Hepatocyte (in vitro differentiated cells): ENCODE data around the gene TEX10. TPM values are rescaled to one million over a fixed set of nuclear protein-coding genes. Genes with fewer than 3 reads are reported as not detected.

Experiments used
- DNase-seq: peaks from one replicate; pipeline ENCODE4 v3.0.0-alpha.2; 2016; ENCODE audit warnings: low spot score
- H2AFZ ChIP-seq: fragments of 200-600 bp; sonication (generic); 2 replicates; pipeline ENCODE4 v1.6.0; 2016; ENCODE audit warnings: antibody characterized with exemption, mild to moderate bottlenecking
- H3K27ac ChIP-seq: fragments of 200-600 bp; sonication (generic); 2 replicates; pipeline ENCODE4 v1.5.1; 2016; ENCODE audit warnings: mild to moderate bottlenecking
- H3K27me3 ChIP-seq: fragments of 200-600 bp; sonication (generic); 2 replicates; pipeline ENCODE4 v1.6.1; 2016
- H3K36me3 ChIP-seq: fragments of 200-600 bp; sonication (generic); replicated peaks from 2 replicates; pipeline ENCODE4 v1.5.1; 2016; ENCODE audit warnings: low read depth; ENCODE audit not compliant: insufficient read depth
- H3K4me1 ChIP-seq: fragments of 200-600 bp; sonication (generic); 2 replicates; pipeline ENCODE4 v1.5.1; 2016; ENCODE audit warnings: mild to moderate bottlenecking, moderate library complexity; ENCODE audit not compliant: insufficient read depth
- H3K4me2 ChIP-seq: fragments of 200-600 bp; sonication (generic); 2 replicates; pipeline ENCODE4 v1.6.0; 2016
- H3K4me3 ChIP-seq: fragments of 200-600 bp; sonication (generic); 2 replicates; pipeline ENCODE4 v1.5.1; 2016; ENCODE audit warnings: mild to moderate bottlenecking
- H3K79me2 ChIP-seq: fragments of 200-600 bp; sonication (generic); 2 replicates; pipeline ENCODE4 v1.6.0; 2017; ENCODE audit warnings: mild to moderate bottlenecking
- H3K9me2 ChIP-seq: fragments of 200-600 bp; sonication (generic); replicated peaks from 2 replicates; pipeline ENCODE4 v1.6.0; 2017; ENCODE audit warnings: mild to moderate bottlenecking; ENCODE audit not compliant: insufficient read depth
- H3K9me3 ChIP-seq: fragments of 200-600 bp; sonication (generic); 2 replicates; pipeline ENCODE4 v1.5.1; 2016; ENCODE audit warnings: low read depth, mild to moderate bottlenecking
- H4K20me1 ChIP-seq: fragments of 200-600 bp; sonication (generic); 2 replicates; pipeline ENCODE4 v1.6.0; 2016; ENCODE audit warnings: mild to moderate bottlenecking; ENCODE audit not compliant: insufficient read depth, poor library complexity, severe bottlenecking
- EZH2 ChIP-seq: fragments of 200-600 bp; sonication (generic); IDR thresholded peaks from 2 replicates; pipeline ENCODE4 v1.6.1; 2016; ENCODE audit warnings: antibody characterized with exemption, mild to moderate bottlenecking, borderline replicate concordance
- EZH2phosphoT487 ChIP-seq: fragments of 200-600 bp; sonication (generic); IDR thresholded peaks from one replicate; pipeline ENCODE4 v1.6.1; 2018; ENCODE audit warnings: antibody characterized with exemption, mild to moderate bottlenecking, low read depth, moderate library complexity; ENCODE audit not compliant: unreplicated experiment, severe bottlenecking
- WGBS: methylation state at CpG from one replicate; pipeline ENCODE4 v1.1.6; 2016; ENCODE audit warnings: low lambda C conversion rate; ENCODE audit errors: missing lambda C conversion rate; 5-methylcytosine and 5-hydroxymethylcytosine counted together
- polyA plus RNA-seq: library from polyadenylated mRNA; unstranded; fragments of >200 nt; fragmentation: Nextera tagmentation; extraction: Ambion mirVana; gene quantifications from 2 replicates; pipeline ENCODE4 v1.2.1, GENCODE V29; 2016
- total RNA-seq: library from RNA; depleted of rRNA; stranded (reverse); fragments of >200 nt; gene quantifications from 2 replicates; pipeline ENCODE4 v1.2.3, GENCODE V29; 2014
- TF ChIP-seq, protein P1 (sequence below): fragments of 200-600 bp; sonication (generic); IDR thresholded peaks from 2 replicates; pipeline ENCODE4 v1.5.1; 2016; ENCODE audit warnings: antibody characterized with exemption, mild to moderate bottlenecking; ENCODE audit not compliant: poor library complexity

Gene TEX10
- total and polyA plus RNA-seq, 2 experiments from 2014 or later = 21.8 to 30.0 TPM

DNA sequence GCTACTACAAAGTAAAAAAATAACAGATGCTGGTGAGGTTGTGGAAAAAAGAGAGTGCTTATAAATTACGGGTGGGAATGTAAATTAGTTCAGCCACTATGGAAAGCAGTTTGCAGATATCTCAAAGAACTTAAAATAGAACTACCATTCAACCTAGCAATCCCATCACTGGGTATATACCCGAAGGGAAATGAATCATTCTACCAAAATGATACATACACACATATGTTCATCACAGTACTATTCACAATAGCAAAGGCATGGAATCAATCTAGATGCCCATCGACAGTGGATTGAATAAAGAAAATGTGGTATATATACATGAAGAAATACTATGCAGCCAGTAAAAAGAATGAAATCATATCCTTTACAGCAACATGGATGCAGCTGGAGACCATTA is 6.3 kb upstream of the TEX10 start:
- Histone ChIP-seq H2AFZ (no peak overlapping the region), H4K20me1 (no peaks in the 10 kb centered on the region), H3K36me3 (no peaks in the 10 kb centered on the region), H3K4me3 (no peak overlapping the region), H3K9me3 (no peaks in the 10 kb centered on the region), H3K4me2 (no peak overlapping the region), H3K27me3 (no peaks in the 10 kb centered on the region), H3K9me2 (no peaks in the 10 kb centered on the region), H3K27ac (no peak overlapping the region), H3K79me2 (no peaks in the 10 kb centered on the region), H3K4me1 (no peaks in the 10 kb centered on the region)
- WGBS = 97% methylated on average over 3 of the region's 3 CpGs
- no peak for DNase-seq
- TF ChIP-seq, protein P1, sequence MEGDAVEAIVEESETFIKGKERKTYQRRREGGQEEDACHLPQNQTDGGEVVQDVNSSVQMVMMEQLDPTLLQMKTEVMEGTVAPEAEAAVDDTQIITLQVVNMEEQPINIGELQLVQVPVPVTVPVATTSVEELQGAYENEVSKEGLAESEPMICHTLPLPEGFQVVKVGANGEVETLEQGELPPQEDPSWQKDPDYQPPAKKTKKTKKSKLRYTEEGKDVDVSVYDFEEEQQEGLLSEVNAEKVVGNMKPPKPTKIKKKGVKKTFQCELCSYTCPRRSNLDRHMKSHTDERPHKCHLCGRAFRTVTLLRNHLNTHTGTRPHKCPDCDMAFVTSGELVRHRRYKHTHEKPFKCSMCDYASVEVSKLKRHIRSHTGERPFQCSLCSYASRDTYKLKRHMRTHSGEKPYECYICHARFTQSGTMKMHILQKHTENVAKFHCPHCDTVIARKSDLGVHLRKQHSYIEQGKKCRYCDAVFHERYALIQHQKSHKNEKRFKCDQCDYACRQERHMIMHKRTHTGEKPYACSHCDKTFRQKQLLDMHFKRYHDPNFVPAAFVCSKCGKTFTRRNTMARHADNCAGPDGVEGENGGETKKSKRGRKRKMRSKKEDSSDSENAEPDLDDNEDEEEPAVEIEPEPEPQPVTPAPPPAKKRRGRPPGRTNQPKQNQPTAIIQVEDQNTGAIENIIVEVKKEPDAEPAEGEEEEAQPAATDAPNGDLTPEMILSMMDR = no peak
- TF ChIP-seq EZH2 (no peak), EZH2phosphoT487 (no peak)

DNA sequence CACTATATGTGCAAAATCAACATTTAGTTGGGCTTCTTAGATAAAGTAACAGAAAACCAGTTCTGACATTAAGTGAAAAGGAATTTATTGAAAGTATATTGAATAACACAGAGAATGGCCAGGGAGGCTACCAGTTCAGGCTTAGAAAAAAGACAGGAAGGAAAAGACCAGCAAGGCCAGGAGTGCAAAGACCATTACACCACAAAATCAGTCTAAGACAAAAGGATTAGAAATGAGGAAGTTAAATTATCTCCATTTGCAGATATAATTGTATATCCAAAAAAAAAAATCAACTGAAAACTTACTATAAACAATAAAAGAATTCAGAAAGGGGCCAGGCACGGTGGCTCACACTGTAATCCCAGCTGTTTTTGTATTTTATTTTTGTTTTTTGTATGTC is 4.8 kb upstream of the TEX10 start:
- no peak overlapping the region for H3K27ac ChIP-seq
- no peaks in the 10 kb centered on the region for H3K36me3 ChIP-seq
- no peaks in the 10 kb centered on the region for H3K9me3 ChIP-seq
- H3K4me3 ChIP-seq = no peak overlapping the region
- no peaks in the 10 kb centered on the region for H3K9me2 ChIP-seq
- H3K4me1 ChIP-seq = peaks cover 7% of the 10 kb centered on the region
- no peak overlapping the region for H2AFZ ChIP-seq
- DNase-seq = no peak
- peaks cover under 1% of the 10 kb centered on the region for H3K79me2 ChIP-seq
- no peaks in the 10 kb centered on the region for H3K27me3 ChIP-seq
- WGBS = 95% methylated on average over 1 of the region's 1 CpG
- H4K20me1 ChIP-seq = no peaks in the 10 kb centered on the region
- TF ChIP-seq, protein P1 = no peak
- no peak for TF ChIP-seq EZH2phosphoT487
- no peak for TF ChIP-seq EZH2
- no peak overlapping the region for H3K4me2 ChIP-seq

DNA sequence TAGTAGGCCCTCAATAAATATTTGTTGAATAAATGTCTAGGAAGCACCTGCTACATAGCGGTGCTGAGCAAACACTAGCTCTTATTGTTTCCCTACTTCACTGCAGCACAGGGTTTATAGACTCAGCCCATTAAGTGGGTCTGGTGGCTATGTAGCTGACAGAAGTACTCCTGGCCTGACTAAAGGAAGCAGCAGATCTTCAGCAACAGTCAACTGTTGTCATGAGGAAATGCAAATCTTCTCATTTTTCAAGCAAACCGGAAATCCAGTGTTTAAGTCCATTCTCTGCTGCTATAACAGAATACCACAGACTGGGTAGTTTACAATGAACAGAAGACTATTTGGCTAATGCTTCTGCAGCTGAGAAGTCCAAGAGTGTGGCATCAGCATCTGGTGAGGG is 2.8 kb upstream of the TEX10 start:
- TF ChIP-seq EZH2 (no peak), EZH2phosphoT487 (no peak)
- TF ChIP-seq, protein P1 = no peak
- H2AFZ ChIP-seq = no peak overlapping the region
- peaks cover 17% of the 10 kb centered on the region for H3K4me1 ChIP-seq
- H3K27me3 ChIP-seq = no peaks in the 10 kb centered on the region
- H3K9me3 ChIP-seq = no peaks in the 10 kb centered on the region
- H3K4me2 ChIP-seq = no peak overlapping the region
- no peak for DNase-seq
- H3K27ac ChIP-seq = no peak overlapping the region
- peaks cover 3% of the 10 kb centered on the region for H4K20me1 ChIP-seq
- 89% methylated on average over 2 of the region's 2 CpGs for WGBS
- H3K36me3 ChIP-seq = no peaks in the 10 kb centered on the region
- H3K9me2 ChIP-seq = no peaks in the 10 kb centered on the region
- H3K79me2 ChIP-seq = peaks cover 20% of the 10 kb centered on the region
- no peak overlapping the region for H3K4me3 ChIP-seq
